Glomerular endothelial cell (primary cell): ENCODE measurements around the gene DGCR2. TPM values are rescaled to one million over a fixed set of nuclear protein-coding genes. Genes with fewer than 3 reads are reported as not detected.
"Not testable (repeated sequence)": the region's sequence is repeated elsewhere in the genome, so short reads cannot be mapped to it uniquely, and the experiment has no call there.

Source experiments
- DNase-seq: peaks from one replicate; pipeline ENCODE4 v3.0.0-alpha.2; 2011; ENCODE audit warnings: low read depth, low spot score; ENCODE audit errors: extremely low read depth
- total RNA-seq: library from RNA; depleted of rRNA; stranded (reverse); fragments of >200 nt; gene quantifications from 2 replicates; pipeline ENCODE4 v1.2.3, GENCODE V29; 2015

Gene DGCR2
- total RNA-seq, 1 donor from 2014 or later: 60.9 TPM

GRCh38 chr22:19086896-19087295 is 35.3 kb downstream of the DGCR2 start:
- no peak for DNase-seq

- DNase-seq: no peak
These were observed 35.8 kb downstream of the DGCR2 start for GRCh38 chr22:19086417-19086816.

- DNase-seq: no peak
These were observed 36.9 kb downstream of the DGCR2 start for GRCh38 chr22:19085233-19085718.

GRCh38 chr22:19084586-19084985 is 37.6 kb downstream of the DGCR2 start:
- not testable (repeated sequence) for DNase-seq

GRCh38 chr22:19084126-19084525 is 38.1 kb downstream of the DGCR2 start:
- DNase-seq: not testable (repeated sequence)

DNA sequence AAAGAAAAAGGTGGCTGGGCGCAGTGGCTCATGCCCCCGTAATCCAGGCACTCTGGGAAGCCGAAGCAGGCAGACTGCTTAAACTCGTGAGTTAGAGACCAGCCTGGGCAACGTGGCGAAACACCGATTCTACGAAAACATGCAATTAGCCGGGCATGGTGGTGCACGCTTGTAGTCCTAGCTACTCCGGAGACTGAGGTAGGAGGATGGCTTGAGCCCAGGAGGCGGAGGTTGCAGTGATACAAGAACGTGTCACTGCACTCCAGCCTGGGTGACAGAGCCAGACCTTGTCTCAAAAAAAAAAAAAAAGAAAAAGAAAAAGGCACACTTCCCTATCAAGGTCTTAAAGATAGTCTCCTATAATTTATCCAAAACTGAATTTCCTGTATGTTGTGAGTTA is 39.4 kb downstream of the DGCR2 start:
- no peak for DNase-seq

DNA sequence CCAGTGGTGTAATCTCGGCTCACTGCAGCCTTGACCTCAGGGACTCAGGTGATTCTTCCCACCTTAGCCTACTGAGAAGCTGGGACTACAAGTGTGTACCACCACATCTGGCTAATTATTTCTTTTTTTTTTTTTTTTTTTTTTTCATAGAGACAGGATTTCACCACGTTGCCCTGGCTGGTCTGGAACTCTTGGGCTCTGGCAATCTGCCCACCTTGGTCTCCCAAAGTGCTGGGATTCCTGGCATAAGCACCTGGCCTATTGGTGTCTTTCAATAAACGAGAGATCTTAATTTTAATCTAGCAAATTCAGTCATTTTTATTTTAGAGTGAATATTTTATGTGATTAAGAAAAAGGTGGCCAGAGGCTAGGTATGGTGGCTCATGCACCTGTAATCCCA is 40.1 kb downstream of the DGCR2 start:
- DNase-seq: no peak

DNA sequence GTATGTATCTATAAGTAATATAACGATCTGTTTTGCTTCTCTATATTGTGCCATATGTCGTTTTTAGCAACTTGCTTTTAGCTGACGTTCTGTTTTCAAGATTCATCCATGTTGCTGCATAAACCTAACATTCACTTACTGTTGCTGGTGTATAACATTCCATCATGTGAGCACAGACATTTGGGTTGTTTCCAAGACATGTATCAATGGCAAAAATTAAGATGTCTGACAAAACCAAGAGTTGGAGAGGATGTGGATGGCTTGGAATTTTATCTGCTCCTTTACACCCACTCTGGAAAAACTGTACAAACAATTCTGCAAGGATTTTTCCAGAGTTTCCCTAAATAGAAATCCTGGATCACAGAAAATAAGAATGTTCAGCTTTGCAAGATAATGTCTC is 40.9 kb downstream of the DGCR2 start:
- DNase-seq: no peak

DNA sequence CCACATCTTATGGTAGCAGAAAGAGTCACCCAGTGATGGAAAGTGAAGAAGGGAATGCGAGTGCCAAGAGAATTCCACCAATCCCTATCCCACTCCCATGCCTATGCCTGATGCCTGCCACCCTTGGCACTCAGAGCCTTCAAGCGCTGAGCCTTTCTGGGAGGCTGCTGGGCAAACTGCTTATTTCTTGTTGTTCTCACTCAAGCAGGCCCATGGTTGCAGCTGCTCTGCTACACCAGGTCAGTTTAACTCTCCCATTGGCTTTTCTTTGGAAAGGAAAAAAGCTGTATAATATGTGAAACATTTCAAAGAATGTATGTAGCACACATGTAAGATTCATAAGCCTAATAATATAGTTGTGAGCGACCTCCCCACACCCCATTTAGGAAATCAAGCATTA is 41.4 kb downstream of the DGCR2 start:
- no peak for DNase-seq

DNA sequence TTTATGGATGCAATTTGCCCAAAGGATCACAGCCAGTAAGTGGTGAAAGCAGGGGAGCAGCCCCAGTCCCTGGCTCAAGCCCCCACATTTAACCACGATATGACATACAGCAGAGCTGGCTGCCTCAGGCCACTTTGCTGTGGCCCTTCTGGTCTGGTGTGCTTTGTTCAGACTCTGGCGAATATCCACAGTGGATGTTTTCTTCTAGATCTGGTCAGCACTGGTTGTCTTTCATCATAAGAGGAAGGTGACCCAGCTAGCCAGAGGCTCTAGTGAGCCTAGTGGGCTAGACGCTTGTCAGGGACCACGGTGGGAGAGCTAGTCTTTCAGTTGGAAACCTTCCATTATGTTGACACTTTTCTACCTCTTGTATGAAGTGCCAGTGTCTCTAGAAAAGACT is 42.5 kb downstream of the DGCR2 start:
- no peak for DNase-seq

DNA sequence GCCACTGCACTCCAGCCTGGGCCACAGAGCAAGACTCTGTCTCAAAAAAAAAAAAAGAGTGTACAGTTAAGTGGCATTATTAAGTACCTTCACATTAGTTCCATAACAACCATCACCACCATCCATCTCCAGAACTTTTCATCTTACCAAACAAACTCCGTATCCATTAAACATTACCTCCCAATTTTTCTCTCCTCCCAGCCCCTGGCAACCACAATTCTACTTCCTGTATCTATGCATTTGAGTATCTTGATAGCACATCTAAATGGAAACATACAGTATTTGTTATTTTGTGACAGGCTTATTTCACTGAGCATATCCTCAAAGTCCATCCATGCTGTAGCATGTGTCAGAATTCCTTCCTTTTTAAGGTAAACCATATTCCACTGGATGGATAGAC is 46.8 kb downstream of the DGCR2 start:
- DNase-seq: no peak

- DNase-seq: not testable (repeated sequence)
These were observed 49.4 kb downstream of the DGCR2 start for GRCh38 chr22:19072853-19073252.

DNA sequence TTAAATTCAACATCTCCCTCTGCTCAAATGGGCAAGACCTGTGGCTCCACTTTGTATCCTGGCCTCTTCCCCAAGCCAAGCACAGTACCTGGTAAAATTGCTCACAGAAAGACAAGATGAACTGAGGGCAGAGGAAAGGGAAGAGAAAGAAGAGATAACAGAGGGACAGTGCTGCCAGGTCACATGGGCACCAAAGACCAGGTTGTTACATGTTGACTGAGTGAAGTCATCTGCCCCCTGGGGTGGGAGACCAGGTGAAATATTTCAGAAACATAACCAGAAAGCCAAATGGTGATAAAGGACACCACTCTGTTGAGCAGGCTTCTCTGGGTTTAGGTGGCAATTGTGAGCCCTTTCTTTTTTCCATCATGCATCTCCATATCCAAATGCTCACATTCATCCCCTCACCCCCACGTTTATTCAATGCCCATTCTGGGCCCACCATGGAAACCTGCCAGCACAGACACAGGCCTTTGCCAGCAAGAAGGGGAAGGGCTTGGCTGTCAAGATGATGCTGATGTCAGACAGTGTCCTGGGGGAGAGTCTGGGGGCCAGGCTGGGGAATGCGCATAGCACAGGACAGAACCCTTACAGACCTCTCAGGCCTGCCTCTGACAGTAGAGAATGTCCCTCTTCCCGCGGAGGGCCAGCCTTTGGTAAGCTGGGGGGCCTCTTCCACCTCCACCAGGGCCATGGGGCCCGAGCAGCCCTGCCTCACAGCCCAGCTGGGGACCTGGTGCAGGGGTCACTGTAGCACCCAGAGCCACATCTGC is 51.6 kb downstream of the DGCR2 start:
- DNase-seq: no peak

DNA sequence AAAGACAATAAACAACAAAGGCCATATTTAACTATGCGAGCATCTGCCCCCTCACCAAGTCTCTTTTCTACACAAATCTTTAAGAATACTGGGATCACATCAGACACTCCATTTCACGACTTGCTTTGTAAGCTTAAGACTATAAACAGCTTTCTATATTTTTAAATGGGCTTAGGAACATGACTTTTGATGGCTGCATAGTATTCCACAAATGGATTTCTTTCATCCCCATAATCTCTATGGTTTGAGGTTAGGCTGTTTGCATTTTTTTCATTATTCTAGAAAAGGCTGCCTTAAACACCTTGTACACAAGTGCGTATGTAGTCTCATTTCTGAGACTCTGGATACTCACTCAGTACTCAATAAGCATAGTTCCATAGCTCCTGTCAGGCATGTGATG is 52.8 kb downstream of the DGCR2 start:
- no peak for DNase-seq

DNA sequence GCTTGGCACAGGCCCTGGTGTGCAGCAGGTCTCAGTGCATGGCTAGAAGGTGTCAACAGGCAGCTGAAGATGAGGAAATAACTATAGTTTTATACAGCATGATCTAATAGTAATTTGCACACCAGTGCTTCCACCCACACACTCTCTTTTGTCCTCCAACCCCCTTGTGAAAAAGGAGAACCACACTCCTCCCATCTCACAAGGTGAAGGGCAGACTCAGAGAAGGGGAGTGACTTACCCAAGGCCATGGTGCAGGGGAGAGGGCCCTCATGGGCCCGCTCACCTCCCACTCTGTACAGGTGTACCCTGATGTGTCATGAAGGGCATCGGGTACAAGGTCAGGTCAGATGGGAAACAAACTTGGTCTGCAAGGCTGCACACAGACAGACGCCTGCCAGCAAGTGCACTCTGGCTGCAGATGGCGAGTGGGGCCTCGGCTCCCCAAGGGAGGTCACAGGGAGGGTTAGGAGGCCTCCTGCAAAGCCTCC is 53.4 kb downstream of the DGCR2 start:
- no peak for DNase-seq

DNA sequence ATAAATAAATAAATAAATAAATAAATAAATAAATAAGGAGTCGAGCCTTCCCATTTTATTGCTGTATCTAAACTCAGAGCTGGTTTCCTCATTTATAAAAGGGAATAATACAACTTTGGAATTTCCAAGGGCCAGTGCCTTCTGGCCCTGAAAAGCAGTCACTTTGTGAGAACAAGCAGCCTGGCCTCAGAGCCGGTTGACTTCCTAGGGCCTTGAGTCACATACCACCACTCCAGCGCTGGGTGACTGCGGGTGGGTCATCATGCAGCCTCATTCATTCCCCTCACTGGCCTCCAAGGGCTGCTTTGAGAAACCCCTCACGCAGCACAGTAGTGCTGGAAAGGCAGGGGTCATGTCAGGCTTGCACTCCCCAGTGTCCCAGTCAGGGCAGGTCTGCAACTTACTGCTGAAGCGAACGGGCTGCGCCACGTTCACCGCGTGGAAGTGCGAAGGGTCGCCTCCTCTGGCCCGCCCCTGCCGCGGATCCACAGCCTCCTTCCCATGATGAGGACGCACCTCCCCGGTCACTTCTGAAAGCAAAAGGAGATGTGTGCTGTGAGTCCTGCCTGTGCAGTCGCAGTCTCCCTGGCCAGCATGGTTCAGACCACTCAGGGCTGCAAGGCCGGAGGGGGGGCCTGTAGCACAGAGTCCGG is 54.4 kb downstream of the DGCR2 start:
- no peak for DNase-seq

GRCh38 chr22:19066531-19067271 is 55.5 kb downstream of the DGCR2 start:
- no peak for DNase-seq

DNA sequence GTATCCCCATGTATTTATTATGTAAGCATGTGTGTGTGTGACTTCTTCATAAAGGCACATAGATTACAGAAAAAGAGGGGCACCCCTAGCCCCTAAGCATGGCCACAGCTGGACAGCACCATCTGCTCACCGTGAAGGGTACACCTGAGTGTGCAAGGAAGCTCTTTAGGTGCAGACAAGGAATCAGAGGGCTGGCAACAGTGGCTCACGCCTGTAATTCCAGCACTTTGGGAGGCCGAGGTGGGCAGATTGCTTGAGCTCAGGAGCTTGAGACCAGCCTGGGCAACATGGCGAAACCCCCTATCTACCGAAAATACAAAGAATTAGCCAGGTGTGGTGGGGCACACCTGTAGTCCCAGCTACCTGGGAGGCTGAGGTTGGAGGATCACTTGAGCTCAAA is 56.3 kb downstream of the DGCR2 start:
- no peak for DNase-seq

GRCh38 chr22:19065298-19065859 is 56.8 kb downstream of the DGCR2 start:
- DNase-seq: no peak

DNA sequence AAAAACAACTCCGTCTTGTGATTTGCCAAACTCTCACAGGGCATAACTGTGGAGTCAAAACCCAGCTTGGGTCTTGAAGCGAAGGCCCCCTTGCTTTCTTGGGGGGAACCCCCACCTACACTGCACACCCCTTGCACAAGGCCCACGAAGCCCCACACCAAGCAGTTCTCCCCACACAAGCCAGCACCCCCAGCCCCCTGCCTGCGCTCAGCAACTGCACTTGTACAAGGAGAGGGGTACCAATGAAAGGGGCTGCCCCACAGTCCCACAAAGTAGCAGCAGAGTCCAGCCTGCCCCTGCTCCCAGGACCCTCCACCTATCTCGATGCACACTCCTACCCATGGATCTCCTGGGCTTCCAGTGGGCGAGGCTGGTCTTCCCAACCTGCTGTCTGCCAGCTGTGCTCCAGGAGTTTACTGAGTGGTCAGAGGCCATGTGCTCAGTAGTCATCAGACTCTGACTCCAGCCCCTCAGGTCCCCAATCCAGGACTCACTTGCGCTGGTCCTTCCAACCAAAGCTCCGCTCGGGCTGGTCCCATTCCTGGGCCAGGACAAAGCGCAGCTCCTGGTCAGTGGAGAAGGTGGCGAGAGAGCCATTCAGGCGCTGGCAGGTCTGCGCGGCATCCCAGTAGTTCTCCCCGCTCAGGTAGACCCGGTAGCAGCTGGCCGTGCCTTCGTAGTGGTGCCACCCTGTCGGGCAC is 57.7 kb downstream of the DGCR2 start:
- no peak for DNase-seq
